NCI-H748 (cell line): ENCODE results near the gene F11R.
A peak's percentile ranks its signal among the peaks of the same experiment; 100 is the strongest.
"Not testable (repeated sequence)": the region's sequence is repeated elsewhere in the genome, so short reads cannot be mapped to it uniquely, and the experiment has no call there.

Experiments
- DNase-seq: peaks from one replicate; lab custom pipeline; 2025; ENCODE audit not compliant: unreplicated experiment; lab: John Stamatoyannopoulos, UW

The F11R gene

GRCh38 chr1:160978510-160978927 lies 42.4 kb downstream of the F11R start:
- peak; percentile 29 for DNase-seq

- no peak for DNase-seq
Measured at GRCh38 chr1:160975026-160975425, 45.9 kb downstream of the F11R start.

DNA sequence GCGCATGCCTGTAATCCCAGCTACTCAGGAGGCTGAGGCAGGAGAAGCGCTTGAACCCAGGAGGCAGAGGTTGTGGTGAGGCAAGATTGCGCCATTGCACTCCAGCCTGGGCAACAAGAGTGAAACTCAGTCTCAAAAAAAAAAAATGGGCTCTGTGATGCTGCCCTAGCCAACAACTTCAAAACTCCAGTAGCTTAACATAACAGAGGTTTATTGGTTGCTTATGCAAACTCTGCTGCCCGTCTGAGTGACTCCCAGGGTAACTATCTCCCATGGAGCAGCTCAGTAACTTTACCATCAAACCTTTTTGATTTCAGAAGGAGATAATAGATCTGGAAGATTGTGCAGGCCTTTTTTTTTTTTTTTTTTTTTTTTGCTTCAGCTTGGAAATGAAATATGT lies 47.5 kb downstream of the F11R start:
- no peak for DNase-seq

DNA sequence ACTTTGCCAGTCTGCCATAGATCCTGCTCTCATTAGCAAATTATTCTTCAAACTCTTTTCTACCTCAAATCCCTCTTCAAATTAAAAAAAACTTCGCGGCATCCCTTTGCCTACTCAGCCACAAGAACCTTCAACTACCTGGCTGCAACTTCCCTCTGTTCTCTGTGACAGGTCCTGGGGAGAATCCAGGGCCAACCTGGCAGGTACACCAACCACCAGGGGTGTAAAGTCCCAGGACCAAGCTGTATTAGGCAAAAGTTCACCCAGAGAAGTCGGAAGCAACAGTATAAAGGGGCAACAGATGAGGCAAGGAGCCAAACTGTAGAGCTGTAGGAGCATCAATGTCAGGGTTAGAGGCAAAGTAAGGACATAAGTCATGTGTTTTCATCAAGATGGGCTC lies 48.0 kb downstream of the F11R start:
- DNase-seq = no peak

DNA sequence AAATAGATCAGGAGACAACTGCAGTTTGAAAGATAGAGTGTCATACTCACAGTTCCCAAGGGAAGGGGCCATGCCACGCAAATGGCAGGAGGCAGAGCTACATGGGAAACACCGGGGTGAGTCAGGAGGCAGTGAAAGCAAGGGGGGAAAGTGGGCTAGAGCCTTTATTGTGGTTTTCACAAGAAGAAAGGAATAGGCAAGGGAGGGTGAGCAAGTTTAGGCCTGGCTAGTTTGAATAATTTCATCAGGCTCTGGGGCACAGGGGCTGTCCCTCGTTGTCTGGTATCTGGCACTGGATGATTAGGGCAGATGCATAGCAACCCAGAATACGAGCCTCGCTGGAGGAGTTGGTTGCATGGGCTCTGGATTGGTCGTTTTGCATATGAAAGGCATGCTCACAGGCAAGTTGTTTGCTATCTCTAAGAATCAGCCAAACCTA lies 49.3 kb downstream of the F11R start:
- no peak for DNase-seq

DNA sequence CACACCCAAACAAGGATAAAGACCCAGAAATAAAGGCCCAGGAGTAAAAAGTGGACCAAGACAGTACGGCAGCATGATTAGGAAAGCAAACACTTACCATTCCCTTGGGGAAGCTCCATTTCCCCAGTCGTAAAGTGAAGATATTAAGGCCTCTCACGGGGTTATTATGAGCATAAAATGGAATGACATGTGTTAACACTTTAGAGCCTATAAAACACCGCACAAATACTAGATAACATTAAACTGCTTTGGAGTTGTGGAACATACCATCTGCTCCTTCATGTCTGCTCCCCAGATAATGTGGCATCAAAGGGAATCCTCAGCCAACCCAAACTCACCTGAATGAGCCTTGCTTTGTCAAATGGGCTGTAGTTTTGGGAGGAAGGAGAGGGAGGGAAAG lies 57.4 kb downstream of the F11R start:
- DNase-seq = no peak

- no peak for DNase-seq
Measured at GRCh38 chr1:160961419-160961818, 59.5 kb downstream of the F11R start.

GRCh38 chr1:160956966-160957365 lies 64.0 kb downstream of the F11R start:
- no peak for DNase-seq

GRCh38 chr1:160954158-160955104 lies 66.5 kb downstream of the F11R start, which contains the start of gene ITLN2:
TSS of gene ITLN2 (minus strand) at chr1:160954809. CDS start at chr1:160954741, 68 bp downstream.
- DNase-seq = peak; percentile 29

DNA sequence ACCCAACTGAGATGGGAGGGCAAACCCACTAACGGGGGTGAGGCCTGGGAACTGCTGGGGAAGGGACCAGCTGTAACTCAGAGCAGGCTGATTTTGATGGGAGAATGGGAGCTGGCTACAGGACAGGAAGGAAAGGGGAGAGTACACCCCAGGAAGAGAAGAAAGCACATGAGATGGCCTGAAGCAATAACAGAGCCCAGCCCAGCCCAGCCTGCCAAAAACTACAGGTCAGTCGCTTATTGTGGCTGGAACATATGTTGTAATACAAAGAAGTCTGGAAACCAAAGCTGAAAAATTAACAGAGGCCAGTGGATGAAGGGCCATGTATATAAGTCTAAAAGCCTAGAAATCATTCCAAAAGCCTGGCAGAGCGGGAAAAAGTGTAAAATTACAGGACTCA lies 67.9 kb downstream of the F11R start:
- no peak for DNase-seq

- no peak for DNase-seq
Measured at GRCh38 chr1:160952129-160952510, 68.8 kb downstream of the F11R start.

DNA sequence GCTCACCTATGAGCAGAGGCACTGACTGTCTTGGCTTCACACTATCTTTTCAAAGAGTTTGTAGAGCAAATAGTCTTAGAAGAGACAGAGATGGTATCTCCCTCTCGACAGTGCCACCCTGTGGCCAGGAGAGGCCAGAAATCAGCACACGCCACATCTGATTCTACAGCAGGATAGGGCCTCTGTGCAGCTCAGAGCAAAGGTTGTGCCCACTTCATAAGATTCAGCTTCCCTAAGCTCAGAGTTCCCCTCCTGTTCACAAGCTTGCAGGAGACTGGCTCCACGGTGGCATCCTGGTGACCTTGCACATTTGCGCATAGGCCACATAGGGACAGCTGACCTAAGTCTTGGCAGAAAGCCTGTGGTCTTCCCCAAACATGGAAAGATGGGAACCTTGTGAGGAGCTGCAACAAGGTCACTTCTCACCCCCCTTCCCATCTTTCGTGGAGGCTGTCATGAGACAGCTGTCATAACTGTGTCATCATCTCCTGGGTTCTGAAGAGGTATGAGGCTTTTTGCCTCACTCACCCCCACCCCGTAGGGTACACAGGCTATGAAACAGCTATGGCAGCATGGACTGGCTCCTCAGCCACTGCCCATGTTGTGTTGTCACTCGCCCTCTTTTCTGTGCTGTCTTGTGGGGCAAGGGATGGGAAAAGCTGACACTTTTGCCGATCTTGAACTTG lies 69.4 kb downstream of the F11R start:
- DNase-seq = peak; percentile 45

DNA sequence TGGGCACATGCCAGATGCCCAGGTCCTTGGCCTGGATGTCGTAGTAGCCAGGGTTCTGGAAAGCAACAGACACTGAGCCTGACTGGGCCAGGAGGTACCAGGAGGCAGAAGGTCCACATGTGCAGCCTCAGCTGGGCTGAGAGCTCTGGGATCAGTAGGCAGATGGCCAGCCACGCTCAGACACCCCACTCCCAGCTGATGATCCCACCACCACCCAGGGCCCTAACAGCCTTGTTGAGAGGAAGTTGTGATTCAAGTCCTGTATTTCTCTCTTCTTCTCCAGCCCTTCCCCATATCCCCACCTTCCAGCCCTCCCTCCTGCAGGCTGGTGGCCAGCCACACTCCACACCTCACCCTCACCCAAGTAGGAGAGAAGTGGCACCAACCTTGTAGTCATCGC lies 70.3 kb downstream of the F11R start:
- DNase-seq = no peak

DNA sequence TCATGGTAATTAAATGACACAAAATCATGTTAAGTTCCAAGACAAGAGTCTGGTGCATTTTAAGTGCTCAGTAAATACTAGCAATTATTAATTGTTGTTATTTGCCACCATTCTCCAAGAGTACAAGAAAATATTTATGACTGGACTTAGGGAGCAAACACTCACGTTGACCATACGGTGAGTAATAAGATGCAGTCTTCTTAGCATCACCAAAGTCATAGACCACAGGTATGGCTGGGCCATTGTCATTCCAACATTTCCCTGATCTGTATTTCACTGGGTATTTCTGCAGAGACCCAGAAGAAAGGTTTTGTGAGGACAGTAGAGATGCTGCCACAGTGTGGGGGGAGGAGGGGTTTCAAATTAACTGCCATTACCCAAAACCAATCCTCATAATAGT lies 71.1 kb downstream of the F11R start:
- DNase-seq = no peak

DNA sequence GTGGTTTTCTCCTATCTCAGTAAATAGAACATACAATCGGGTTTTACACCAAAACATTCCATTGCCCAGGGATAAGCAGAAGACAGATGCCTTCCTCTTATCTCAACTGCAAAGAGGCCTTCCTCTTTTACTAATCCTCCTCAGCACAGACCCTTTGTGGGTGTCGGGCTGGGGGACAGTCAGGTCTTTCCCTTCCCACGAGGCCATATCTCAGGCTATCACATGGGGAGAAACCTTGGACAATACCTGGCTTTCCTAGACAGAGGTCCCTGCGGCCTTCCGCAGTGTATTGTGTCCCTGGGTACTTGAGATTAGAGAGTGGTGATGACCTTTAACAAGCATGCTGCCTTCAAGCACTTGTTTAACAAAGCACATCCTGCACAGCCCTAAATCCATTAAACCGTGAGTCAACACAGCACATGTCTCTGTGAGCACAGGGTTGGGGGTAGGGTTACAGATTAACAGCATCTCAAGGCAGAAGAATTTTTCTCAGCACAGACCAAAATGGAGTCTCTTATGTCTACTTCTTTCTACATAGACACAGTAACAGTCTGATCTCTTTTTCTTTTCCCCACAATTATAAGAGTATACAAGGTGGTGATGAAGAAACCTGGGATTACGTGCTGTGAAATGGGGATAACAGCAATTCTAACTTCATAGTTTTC lies 71.6 kb downstream of the F11R start:
- DNase-seq = peak; percentile 56

DNA sequence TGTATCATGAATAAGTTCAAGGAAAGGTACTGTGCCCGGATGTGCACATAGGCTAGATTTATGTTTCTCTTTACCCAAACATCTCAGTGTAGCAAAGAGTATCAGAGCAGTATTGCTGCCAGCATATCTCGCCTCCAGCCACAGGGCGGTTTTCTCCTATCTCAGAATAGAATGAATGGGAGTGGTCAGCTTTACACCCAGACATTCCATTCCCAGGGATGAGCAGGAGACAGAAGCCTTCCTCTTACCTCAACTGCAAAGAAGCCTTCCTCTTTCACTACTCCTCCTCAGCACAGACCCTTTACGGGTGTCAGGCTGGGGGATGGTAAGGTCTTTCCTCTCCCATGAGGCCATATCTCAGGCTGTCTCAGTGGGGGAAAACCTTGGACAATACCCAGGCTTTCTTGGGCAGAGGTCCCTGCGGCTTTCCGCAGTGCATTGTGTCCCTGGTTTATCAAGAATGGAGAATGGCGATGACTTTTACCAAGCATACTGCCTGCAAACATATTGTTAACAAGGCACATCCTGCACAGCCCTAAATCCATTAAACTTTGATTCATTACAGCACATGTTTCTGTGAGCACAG lies 73.7 kb downstream of the F11R start:
- DNase-seq = not testable (repeated sequence)

- DNase-seq = not testable (repeated sequence)
Measured at GRCh38 chr1:160945881-160946280, 75.1 kb downstream of the F11R start.
